COR-L47 (cell line): Measurements from ENCODE around the gene TMEM222.

ENCODE experiments used
- DNase-seq: peaks from one replicate; lab custom pipeline; 2025; lab: John Stamatoyannopoulos, UW

TMEM222 gene

DNA sequence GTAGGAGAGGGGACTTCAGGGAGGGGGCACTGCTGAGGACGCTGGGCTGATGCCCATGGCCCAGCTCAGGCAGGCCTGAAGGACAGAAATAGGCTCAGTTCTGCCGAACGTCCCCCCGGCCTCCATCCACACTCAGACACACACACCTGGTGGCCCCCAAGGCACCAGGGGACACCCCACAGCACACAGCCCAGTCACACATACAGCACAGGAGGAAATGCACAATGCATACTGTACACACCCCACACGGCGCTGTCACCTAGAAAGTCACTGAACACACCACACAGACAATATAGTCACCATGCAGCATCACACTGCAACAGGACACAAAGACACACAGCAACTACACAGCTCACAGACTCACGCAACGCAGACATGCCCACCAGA is 20.4 kb downstream of the TMEM222 start:
- peak; percentile 12 for DNase-seq

GRCh38 chr1:27342778-27343638 is 21.0 kb downstream of the TMEM222 start:
- peak; percentile 68 for DNase-seq

- no peak for DNase-seq
Measured at GRCh38 chr1:27343639-27344025, 21.7 kb downstream of the TMEM222 start.

DNA sequence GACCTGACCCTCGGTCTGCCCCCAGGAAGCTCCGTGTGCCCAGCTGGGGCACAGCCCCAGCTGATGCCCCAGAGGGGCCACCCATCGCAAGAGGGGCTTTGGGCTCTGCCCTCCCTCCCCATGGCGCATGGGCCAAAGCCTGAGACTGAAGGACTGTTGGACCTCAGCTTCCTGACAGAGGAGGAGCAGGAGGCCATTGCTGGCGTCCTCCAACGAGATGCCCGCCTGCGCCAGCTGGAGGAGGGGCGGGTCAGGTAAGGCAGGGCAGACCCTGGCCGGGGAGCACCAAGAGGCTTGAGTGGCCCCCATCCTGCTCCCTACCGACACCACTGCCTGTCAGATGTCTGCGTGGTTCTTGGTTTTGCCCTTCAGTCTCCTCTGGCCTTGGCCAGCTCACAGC is 23.3 kb downstream of the TMEM222 start:
- DNase-seq: no peak

DNA sequence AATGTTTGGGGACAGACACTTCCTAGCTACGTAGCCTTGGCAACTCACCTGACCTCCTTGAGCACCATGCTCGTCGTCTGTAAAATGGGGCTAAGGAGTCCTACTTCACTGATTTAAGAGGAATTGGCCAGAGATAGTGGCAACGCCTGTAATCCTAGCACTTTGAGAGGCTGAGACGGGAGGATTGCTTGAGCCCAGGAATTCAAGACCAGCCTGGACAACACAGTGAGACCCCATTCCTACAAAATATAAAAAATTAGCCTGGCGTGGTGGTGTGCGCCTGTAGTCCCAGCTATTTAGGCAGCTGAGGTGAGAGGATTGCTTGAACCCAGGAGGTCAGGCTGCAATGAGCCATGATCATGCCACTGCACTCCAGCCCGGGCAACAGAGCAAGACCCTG is 24.4 kb downstream of the TMEM222 start:
- no peak for DNase-seq

DNA sequence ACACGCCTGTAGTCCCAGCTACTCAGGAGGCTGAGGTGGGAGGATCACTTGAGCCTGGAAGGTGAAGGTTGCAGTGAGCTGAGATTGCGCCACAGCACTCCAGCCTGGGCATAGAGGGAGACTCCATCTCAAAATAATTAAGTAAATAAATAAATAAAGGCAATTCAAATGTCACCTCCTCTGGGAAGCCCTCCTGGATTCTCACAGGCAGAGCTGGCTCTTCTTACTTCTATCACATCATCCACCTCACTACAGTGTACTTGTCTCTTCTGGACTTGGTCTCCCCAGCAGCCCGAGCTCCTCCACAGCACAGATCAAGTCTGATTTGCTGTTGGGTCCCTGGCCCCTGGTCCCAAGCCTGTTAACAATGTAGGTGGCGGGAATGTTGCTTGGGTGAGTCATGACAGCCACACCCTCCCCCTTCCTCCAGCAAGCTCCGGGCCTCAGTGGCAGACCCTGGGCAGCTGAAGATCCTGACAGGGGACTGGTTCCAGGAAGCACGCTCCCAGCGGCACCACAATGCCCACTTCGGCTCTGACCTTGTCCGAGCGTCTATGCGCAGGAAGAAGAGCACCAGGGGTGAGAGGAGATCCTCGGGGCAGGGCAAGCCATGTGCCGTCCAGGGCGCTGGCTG is 25.1 kb downstream of the TMEM222 start:
- DNase-seq: no peak

DNA sequence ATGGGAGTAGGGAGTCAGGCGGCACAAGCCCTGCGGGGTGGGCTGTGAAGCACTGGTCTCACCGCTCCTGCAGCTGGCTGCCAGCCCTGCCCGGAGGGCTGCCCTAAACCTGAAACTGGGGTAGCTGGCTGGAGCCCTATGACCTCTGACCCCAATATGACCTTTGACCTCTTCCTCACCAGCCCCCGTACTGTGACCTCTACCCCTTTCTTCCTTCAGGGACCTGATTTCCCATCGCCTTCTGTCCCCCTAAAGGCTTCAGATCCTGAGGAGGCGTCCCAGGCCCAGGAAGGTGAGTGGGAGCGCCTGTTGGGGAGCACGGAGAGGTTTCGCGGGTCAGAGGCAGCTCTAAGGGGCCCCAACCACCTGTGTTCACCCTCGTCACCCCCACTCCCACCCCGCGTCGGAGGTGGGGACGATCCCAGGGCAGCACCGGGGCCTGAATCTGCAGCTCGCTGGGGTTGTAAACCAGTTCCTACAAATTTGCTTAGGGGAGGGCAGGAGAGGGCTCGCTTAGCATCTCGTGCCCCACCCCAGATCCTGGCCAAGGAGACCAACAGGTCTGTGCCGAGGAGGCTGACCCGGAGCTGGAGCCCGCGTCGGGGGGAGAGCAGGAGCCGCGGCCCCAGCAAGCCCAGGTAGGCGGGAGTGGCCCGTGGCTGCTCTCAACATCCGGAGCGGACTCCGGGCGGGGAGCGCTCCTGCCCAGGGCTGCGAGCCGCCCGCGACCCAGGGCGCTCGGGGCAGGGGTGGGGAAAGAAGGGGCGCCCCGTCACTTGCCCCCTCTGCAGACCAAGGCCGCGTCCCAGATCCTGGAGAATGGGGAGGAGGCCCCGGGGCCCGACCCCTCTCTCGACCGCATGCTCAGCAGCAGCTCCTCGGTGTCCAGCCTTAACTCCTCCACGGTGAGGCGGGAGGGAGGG is 27.2 kb downstream of the TMEM222 start:
- peak; percentile 81 for DNase-seq

GRCh38 chr1:27349784-27350662 is 28.1 kb downstream of the TMEM222 start:
- DNase-seq: peak; percentile 77

GRCh38 chr1:27350663-27351540 is 28.9 kb downstream of the TMEM222 start:
- DNase-seq: no peak

GRCh38 chr1:27351541-27352107 is 29.7 kb downstream of the TMEM222 start:
- DNase-seq: no peak

DNA sequence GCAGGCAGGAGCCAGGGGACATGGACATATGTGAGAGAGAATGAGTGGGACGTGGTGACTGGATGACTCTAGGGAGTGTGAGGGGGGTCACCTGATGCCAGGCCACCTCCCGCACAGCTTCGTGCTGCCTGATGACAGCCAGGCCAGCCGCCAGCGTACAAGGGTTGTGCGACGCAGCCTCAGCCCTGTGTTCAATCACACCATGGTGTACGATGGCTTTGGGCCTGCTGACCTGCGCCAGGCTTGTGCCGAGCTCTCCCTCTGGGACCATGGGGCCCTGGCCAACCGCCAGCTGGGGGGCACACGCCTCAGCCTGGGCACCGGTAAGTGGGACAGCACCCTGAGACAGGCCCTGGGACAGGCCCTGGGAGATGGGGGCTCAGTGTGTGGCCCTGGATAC is 31.2 kb downstream of the TMEM222 start:
- no peak for DNase-seq

DNA sequence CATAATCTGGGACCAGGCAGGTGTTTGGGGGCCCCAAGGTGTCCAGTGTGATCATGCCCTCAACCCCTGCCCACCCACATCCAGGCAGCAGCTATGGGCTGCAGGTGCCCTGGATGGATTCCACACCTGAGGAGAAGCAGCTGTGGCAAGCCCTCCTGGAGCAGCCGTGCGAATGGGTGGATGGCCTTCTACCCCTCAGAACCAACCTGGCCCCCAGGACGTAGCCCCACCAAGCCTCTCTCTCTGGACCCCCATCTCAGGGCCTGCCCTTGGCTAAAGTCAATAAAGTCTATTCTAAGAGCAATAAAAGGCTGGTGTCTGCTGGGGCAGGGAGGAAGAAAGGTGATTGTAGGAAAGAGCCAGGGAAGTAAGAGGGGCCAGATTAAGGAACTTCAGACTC is 31.7 kb downstream of the TMEM222 start:
- no peak for DNase-seq

DNA sequence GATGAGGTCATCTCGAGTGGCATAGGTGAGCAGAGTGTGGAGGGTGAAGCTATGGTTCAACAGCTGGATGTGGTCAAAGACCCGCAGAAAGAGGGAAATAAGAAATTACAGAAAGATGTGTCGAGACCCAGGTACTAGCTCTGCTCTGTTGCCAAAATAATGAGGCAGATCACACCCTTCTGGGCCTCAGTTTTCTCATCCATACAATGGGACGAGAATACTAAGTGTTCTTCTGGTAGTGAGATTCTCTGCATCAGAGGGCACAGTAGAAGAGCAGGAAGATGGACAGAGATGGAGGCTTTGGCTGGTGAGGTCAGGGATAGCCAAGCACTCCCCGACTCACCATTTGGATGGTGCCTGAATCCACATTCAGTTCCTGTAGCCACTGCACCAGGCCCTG is 33.7 kb downstream of the TMEM222 start:
- no peak for DNase-seq

DNA sequence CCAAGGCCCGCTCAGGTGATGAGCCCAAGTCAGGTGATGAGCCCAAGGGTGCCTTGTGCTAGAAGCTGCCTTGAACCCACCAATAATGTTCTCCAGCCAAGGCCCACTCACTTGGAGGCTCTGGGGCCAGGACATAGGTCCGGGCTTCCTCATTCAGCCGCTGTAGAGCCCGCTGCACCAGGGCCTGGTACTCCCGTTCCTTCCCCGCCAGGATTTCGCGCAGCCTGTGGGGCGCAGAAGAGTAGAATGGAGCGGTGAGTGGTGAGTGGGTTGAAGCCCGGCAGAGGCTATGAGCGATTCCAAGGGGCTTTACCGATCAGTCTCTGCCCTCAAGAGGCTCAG is 34.3 kb downstream of the TMEM222 start:
- no peak for DNase-seq

GRCh38 chr1:27356619-27357280 is 34.8 kb downstream of the TMEM222 start:
- no peak for DNase-seq

- peak; percentile 36 for DNase-seq
Measured at GRCh38 chr1:27357281-27358037, 35.5 kb downstream of the TMEM222 start.

DNA sequence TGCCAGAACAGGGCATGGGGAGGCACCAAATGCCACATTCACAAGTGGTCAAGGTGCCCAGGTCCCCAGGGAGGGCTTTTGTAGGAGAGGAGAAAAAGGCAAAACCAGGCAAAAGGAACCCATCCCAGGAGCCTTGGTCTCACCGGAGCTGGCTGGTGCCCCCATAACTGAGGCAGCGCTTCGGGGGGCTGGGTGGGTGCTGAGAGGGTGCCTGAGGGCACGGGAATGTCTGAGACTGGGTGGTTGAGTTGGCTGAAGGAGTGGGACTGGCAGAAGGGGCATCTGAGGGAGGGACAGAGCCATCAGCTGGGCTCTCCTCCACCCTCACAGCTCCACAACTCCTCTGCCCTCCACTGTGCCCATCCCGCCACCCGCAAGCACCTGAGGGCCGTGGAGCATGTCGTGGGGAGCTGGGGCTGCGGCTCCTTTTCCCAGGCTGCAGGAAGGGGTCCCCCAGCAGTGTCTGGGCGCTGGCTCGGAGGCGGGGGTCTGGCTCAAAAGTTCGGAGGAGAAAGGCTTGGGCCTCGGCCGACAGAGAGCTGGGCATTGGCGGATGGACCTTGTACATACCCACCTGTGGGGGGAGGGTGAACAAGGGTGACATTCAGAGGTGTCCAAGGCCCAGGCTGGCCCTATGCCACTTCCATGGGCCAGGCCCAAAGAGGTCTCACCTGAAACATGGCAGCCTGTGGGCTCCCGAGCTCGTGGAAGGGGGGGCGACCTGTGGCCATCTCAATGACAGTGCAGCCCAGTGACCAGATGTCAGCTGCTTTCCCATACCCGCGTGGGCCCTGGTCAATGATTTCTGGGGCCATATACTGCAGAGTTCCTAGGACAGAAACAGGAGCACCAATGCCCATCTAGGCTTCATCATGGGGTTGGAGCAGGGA is 36.3 kb downstream of the TMEM222 start:
- no peak for DNase-seq

- DNase-seq: no peak
Measured at GRCh38 chr1:27358928-27359313, 37.0 kb downstream of the TMEM222 start.
